NCI-H446 treated with DMSO at 0.1 percent for 48 hours (cell line): ENCODE results near the gene CDC42BPB.

Experiments used
- DNase-seq: peaks from one replicate; lab custom pipeline; 2025; lab: John Stamatoyannopoulos, UW

The CDC42BPB gene

DNA sequence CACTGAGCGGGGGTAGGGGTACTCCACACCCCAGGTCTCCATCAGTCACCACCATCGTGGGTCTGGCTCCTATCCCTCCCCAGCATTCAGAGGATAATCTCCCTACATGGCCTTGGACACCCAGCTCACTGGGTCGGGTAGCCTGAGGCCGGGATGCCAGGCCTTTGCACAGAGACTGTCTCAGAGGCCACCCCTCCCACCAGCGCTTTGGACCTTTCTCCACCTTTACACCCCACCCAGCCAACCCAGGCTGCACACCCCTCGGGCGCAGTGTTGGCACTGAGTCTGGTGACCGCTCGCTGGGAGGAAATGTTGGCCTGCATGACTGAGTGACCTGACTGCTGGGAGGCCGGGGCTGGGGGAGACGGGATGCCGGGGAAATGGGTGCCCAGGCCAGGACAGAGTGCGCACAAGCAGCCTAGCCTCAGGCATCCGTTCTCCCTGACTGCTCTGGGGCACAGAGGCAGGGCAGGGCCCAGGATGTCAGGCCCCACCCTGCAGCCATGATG lies 16.1 kb upstream of the CDC42BPB start:
- DNase-seq, result no peak

GRCh38 chr14:103072595-103073366 lies 15.4 kb upstream of the CDC42BPB start:
- no peak for DNase-seq

GRCh38 chr14:103071544-103072251 lies 14.3 kb upstream of the CDC42BPB start:
- DNase-seq, result no peak

- no peak for DNase-seq
These were observed 13.7 kb upstream of the CDC42BPB start for GRCh38 chr14:103070971-103071542.

- DNase-seq, result no peak
These were observed 13.0 kb upstream of the CDC42BPB start for GRCh38 chr14:103070263-103070885.

DNA sequence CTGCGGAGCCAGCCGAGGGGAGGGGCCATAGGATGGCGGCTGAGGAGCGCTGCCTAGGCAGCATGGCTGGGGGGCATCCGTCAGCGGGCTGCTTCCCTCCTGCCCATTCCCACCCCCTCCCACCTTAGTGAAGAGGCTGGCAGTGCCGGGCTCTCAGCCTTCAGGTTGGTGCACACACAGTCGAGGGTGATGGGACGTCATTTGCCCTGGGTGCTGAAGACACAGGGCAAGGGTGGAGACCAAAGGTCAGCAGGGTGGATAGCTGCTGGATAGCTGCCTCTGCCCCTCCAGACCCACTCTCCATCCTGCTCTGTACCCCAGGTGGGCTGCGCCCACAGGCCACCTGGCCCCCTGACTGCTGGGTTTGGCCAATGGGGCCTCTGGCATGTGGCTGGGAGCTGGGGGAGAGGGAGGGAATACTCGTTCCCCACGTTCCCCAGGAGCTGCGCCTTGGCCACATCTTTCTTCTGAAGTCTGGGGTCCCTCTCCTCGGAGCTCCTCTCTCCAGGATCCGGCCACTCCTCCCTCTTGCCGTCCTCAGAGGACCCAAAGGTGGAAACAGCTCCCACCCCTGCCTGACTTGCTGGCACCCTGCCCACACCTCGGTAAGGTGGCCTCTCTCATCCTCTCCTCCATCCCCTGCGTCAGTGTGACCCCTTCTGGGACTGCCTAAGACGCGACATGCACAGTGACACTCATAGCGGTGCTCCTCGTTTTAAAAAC lies 11.2 kb upstream of the CDC42BPB start:
- DNase-seq, result no peak

- no peak for DNase-seq
These were observed 10.0 kb upstream of the CDC42BPB start for GRCh38 chr14:103067231-103067954.

- no peak for DNase-seq
These were observed 9.1 kb upstream of the CDC42BPB start for GRCh38 chr14:103066399-103066798.

- no peak for DNase-seq
These were observed 8.5 kb upstream of the CDC42BPB start for GRCh38 chr14:103065861-103066260.

- no peak for DNase-seq
These were observed 7.6 kb upstream of the CDC42BPB start for GRCh38 chr14:103064978-103065377.

- no peak for DNase-seq
These were observed 7.1 kb upstream of the CDC42BPB start for GRCh38 chr14:103064436-103064835.

DNA sequence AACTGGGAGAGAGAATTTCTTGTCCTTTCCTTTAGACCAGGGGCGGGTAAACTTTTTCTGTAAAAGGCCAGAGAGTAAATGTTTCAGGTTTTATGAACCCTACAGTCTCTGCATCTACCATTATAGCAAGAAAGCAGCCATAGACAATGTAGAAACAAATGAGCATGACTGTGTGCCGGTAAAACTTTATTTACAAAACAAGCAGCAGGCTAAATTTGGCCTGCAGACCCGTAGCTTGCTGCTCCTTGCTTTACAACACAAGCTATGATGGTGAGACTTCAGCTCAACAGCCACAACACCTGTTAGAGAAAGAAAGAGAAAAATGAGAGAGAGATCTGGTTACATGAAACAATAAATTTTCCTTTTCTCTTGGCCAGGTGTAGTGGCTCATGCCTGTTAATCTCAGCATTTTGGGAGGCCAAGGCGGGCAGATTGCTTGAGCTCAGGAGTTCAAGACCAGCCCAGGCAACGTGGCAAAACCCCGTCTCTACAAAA lies 4.2 kb upstream of the CDC42BPB start:
- DNase-seq, result no peak

- no peak for DNase-seq
These were observed 2.2 kb upstream of the CDC42BPB start for GRCh38 chr14:103059556-103059955.

DNA sequence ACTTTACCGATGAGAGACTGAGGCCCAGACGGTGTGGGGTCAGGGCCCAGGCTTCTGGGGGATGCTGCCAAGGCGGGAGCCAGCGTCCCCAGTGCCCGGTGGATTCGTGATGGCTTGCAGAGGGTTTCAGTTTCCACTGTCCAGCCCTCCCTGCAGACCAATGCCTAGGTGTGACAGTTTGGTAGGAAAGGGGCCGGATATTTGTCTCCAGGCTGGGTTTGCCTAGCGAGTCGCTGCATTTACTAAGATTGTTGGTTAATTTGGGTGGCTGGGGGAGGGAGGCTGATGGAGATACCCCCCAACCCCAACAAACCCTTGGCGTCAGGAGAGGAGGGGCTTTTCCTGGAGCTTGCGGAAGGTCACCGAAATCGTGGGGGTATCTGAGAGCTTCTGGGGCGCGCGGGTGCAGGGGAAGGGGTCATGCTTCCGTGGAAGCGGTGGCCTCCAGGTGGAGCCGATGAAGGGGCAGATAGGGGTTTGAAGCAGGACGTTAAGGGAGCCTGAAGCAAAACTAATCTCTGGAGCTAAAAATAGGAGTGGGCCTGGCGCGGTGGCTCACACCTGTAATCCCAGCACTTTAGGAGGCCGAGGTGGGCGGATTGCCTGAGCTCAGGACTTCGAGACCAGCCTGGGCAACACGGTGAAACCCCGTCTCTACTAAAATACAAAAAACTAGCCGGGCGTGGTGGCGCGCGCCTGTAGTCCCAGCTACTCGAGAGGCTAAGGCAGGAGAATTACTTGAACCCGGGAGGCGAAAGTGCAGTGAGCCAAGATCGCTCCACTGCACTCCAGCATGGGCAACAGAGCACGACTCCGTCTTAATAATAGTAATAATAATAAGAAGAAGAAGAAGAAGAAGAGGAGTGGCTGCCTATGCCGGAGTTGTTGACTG lies 1.1 kb upstream of the CDC42BPB start:
- DNase-seq, result no peak

DNA sequence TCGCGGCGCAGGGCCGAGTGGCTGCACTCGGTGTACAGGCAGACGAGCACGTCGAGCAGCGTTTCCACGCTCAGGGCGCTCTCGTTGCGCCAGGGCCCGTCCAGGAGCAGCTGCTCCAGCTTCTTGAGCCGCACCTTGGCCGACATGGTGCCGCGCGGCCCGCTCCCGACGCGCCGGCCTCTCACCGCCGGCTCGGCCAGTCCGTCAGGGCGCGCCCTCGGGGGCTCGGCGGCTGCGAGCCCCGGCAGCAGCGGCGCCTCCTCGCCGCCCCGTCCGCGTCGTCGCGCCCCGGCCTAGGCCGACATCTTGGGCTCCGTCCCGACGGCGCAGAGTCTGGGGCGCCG lies 349 bp downstream of the CDC42BPB start:
- DNase-seq, result no peak

DNA sequence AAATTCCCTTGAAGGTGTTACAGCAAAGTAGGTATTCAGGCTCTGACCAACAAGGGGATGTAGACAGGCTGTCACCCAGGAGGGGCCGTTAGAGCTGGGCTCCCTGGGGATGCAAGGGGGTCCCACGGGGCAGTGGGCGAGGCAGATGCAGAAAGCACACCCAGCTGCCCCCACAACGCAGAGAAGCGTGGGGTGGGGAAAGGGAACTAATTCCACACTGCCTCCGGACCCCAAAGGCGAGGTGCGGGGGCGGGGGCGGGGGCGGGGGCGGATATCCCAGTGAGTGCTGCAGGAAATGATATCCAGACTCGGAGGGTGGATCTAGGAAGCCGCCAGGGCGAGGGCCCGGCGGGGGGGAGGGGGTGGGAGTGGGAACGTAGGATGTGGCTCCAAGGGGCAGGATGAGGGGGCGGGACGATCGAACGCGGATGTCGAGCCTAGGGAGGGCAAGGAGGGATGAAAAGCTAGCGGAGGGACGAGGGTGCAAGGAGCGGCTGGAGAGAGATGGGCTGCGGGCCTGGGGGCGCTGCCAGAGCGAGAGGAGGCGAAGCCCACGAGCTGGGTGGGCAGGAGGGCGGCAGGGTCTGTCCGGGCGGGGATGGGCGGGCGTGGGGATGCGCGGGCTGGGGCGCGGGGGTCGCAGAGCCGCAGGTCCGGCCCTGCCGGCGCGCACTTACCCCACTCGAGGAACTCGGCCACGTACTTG lies 874 bp downstream of the CDC42BPB start:
- no peak for DNase-seq

- DNase-seq, result no peak
These were observed 1.7 kb downstream of the CDC42BPB start for GRCh38 chr14:103055695-103056094.

DNA sequence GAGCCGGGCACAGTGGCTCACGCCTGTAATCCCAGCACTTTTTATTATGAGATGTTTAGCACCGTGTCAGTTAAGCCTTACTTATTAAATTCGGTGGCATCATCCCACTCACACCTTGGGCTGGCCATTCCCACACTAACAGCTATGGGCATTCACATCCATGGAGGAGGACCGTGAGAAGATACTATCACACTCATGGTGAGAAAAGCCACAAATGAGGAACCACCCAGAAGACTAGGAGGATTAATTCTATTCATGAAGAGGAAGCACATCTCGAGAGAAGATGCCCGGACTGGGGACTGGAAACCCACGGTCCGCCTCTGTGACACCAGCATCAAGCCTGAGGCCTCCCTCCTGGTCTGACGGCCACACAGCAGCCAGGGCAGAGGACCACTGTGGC lies 4.9 kb downstream of the CDC42BPB start:
- no peak for DNase-seq

- DNase-seq, result no peak
These were observed 6.4 kb downstream of the CDC42BPB start for GRCh38 chr14:103050935-103051334.
